Stomach (tissue), 9 donors: ENCODE measurements around the gene TTC39B. TPM values are rescaled to one million over a fixed set of nuclear protein-coding genes. Genes with fewer than 3 reads are reported as not detected.

Experiments used
- DNase-seq, 2 donors: peaks; one replicate each; pipeline versions ENCODE4 v3.0.0 to v3.0.0-alpha.2; 2013 to 2019
- H3K27ac ChIP-seq, 5 donors: fragments of 200-600 bp in 4 of 5; sonication (generic) in 4 of 5; one replicate each; pipeline ENCODE4 v1.5.1; 2013 to 2019; ENCODE audit warnings: mild to moderate bottlenecking in 1 of 5, moderate library complexity in 1 of 5
- H3K27me3 ChIP-seq, 3 donors: fragments of 200-600 bp; sonication (generic); one replicate each; pipeline ENCODE4 v1.5.1; 2017 to 2019; ENCODE audit warnings: mixed run types in 1 of 3
- H3K36me3 ChIP-seq, 4 donors: fragments of 200-600 bp; sonication (generic); 1 replicate in 3 of 4; 2 replicates in 1 of 4; pipeline ENCODE4 v1.5.1; 2016 to 2019
- H3K4me1 ChIP-seq, 4 donors: fragments of 200-600 bp; sonication (generic); one replicate each; pipeline ENCODE4 v1.5.1; 2016 to 2019
- H3K4me3 ChIP-seq, 4 donors: fragments of 200-600 bp; sonication (generic) in 3 of 4; one replicate each; pipeline ENCODE4 v1.5.1; 2016 to 2019; ENCODE audit warnings: mild to moderate bottlenecking in 1 of 4
- H3K9me3 ChIP-seq, 4 donors: fragments of 200-600 bp; sonication (generic); one replicate each; pipeline ENCODE4 v1.5.1; 2016 to 2019
- CTCF ChIP-seq, 7 experiments: fragments of 450-650 bp in 4 of 7; fragments of 200-600 bp in 3 of 7; sonication (generic) in 3 of 7; IDR thresholded peaks; one replicate each; pipeline ENCODE4 v1.5.1; 2016 to 2019; ENCODE audit warnings: antibody characterized with exemption in 7 of 7, control low read depth in 2 of 7, mild to moderate bottlenecking in 1 of 7
- EP300 ChIP-seq: sonication (generic); formaldehyde crosslinking; IDR thresholded peaks from one replicate; pipeline ENCODE4 v1.6.1; 2017; ENCODE audit warnings: antibody characterized with exemption
- POLR2A ChIP-seq, 4 donors: fragments of 450-650 bp; IDR thresholded peaks; one replicate each; pipeline ENCODE4 v1.6.1; 2016; ENCODE audit warnings: antibody characterized with exemption in 4 of 4, control low read depth in 2 of 4, mild to moderate bottlenecking in 1 of 4, moderate library complexity in 1 of 4
- POLR2AphosphoS5 ChIP-seq, 3 donors: sonication (generic); formaldehyde crosslinking; IDR thresholded peaks; one replicate each; pipeline ENCODE4 v1.6.1; 2016; ENCODE audit warnings: antibody characterized with exemption in 3 of 3
- WGBS, 5 donors: extraction: QIAGEN DNeasy Blood & Tissue Kit in 3 of 5; methylation state at CpG; one replicate each; pipeline versions ENCODE4 v1.1.5 to v1.1.7; 2013 to 2018; 5-methylcytosine and 5-hydroxymethylcytosine counted together
- intact Hi-C: fragments of 100-400 bp; cut with DNase I; formaldehyde crosslinking; loops from one replicate; pipeline ENCODE4 v1.15.1; 2023; ENCODE audit warnings: low total_unique reads
- polyA plus RNA-seq, 3 donors: library from polyadenylated mRNA; stranded (reverse); fragments of 200-250 nt; gene quantifications; one replicate each; pipeline ENCODE4 v1.2.3, GENCODE V29; 2013
- total RNA-seq, 5 donors: library from RNA; depleted of rRNA; stranded (reverse); fragments of >200 nt; gene quantifications; one replicate each; pipeline versions ENCODE4 v1.1.0 to v1.2.3, GENCODE V29; 2014 to 2016
- donor health status: healthy with polysubstance abuse.
- donor health status: Bipolar disorder and iron deficiency.
- donor health status: healthy.

The TTC39B gene
- total and polyA plus RNA-seq, 8 donors: 2.0 to 35.4 (median 6.6) TPM

- WGBS, 5 donors: 16 to 35% (median 27%) methylated on average over 2 of the region's 2 CpGs
- peaks cover 0 to 39% (median 17%) of the 10 kb centered on the region in 4 donors for H3K4me1 ChIP-seq
- no peaks in the 10 kb centered on the region for H3K27me3 ChIP-seq
- no peaks in the 10 kb centered on the region for H3K36me3 ChIP-seq
- TF ChIP-seq CTCF (IDR thresholded peaks at IDR 0.05): no peak
- H3K9me3 ChIP-seq: no peaks in the 10 kb centered on the region
- H3K27ac ChIP-seq: no peak overlapping the region
- intact Hi-C loops: no loop called here
- DNase-seq: no peak
- H3K4me3 ChIP-seq: no peak overlapping the region
Observed at GRCh38 chr9:15278091-15278687, 28.8 kb downstream of the TTC39B start.

- 51 to 65% (median 55%) methylated on average over 9 of the region's 9 CpGs for WGBS, 5 donors
- DNase-seq: peak in 1 of 2 donors; percentile 64
- no peak for TF ChIP-seq EP300
- TF ChIP-seq CTCF (IDR thresholded peaks at IDR 0.05): peak in 2 of 7 experiments; percentile 27 to 47
- Histone ChIP-seq H3K27me3 (no peaks in the 10 kb centered on the region), H3K36me3 (no peaks in the 10 kb centered on the region), H3K4me1 (peaks cover 0 to 41% (median 17%) of the 10 kb centered on the region in 4 donors), H3K4me3 (no peak overlapping the region), H3K27ac (no peak overlapping the region), H3K9me3 (no peaks in the 10 kb centered on the region)
- intact Hi-C loops: no loop called here
Observed at GRCh38 chr9:15277400-15278090, 29.5 kb downstream of the TTC39B start.

- Histone ChIP-seq H3K9me3 (no peaks in the 10 kb centered on the region), H3K4me1 (peaks cover 0 to 41% (median 17%) of the 10 kb centered on the region in 4 donors), H3K36me3 (no peaks in the 10 kb centered on the region), H3K27ac (no peak overlapping the region), H3K27me3 (no peaks in the 10 kb centered on the region), H3K4me3 (no peak overlapping the region)
- WGBS, 5 donors: 60 to 77% (median 66%) methylated on average over 4 of the region's 4 CpGs
- TF ChIP-seq POLR2A (IDR thresholded peaks at IDR 0.05) (no peak), CTCF (IDR thresholded peaks at IDR 0.05) (no peak), EP300 (no peak), POLR2AphosphoS5 (IDR thresholded peaks at IDR 0.05) (no peak)
- intact Hi-C loops: no loop called here
- no peak for DNase-seq
Observed at GRCh38 chr9:15276328-15276938, 30.6 kb downstream of the TTC39B start.

- DNase-seq: no peak
- intact Hi-C loops: no loop called here
- no peak for TF ChIP-seq POLR2A (IDR thresholded peaks at IDR 0.05)
- TF ChIP-seq CTCF (IDR thresholded peaks at IDR 0.05): no peak
- TF ChIP-seq EP300: no peak
- TF ChIP-seq POLR2AphosphoS5 (IDR thresholded peaks at IDR 0.05): no peak
- Histone ChIP-seq H3K27ac (no peak overlapping the region), H3K9me3 (no peaks in the 10 kb centered on the region), H3K36me3 (no peaks in the 10 kb centered on the region), H3K4me3 (no peak overlapping the region), H3K27me3 (no peaks in the 10 kb centered on the region), H3K4me1 (peaks cover 0 to 41% (median 17%) of the 10 kb centered on the region in 4 donors)
- WGBS, 5 donors: 77 to 91% (median 80%) methylated on average over 1 of the region's 1 CpG
Observed at GRCh38 chr9:15274425-15274824, 32.6 kb downstream of the TTC39B start.
